ENCODE measurements around the gene OTX2. TPM values are rescaled to one million over a fixed set of nuclear protein-coding genes. Genes with fewer than 3 reads are reported as not detected.

OTX2 gene
- total RNA-seq, 1 experiment from 2014 or later: not detected

DNA sequence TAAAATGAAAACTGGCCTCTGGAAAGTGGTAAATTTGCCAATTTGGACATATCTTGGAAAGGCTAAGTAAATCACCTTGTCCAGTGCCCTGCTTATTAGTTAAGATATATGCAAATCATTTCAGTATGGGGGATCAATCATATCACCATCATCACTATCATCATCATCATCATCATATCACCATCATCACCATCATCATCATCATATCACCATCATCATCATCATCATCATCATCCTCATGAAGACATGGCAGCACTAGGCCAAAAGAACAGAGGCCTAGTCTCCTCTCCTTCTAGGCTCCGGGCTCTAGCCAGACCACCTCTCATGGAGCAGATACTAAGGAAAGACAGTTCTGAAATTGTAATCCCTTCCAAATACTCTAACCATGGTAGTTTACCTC, 20.3 kb downstream of the OTX2 start:
- Histone ChIP-seq H3K9me2 (ENCODE audit: insufficient read depth) (no peaks in the 10 kb centered on the region), H3K27me3 (ENCODE audit: insufficient read depth, low read length) (peaks cover 14% of the 10 kb centered on the region), H3K4me3 (replicated peaks in 1 of 2; ENCODE audit: low read depth in 1 of 2, low read length in 2 of 2) (no peak overlapping the region), H3K4me2 (ENCODE audit: low read length) (no peak overlapping the region), H3K27ac (ENCODE audit: low read depth, low read length) (no peak overlapping the region), H2AFZ (ENCODE audit: low read depth, low read length, poor library complexity, severe bottlenecking) (no peak overlapping the region), H3K9ac (ENCODE audit: low read length) (no peak overlapping the region), H3K79me2 (ENCODE audit: insufficient read depth, low read length) (no peaks in the 10 kb centered on the region), H3K36me3 (ENCODE audit: control insufficient read depth in 1 of 2, insufficient read depth in 2 of 2, low read length in 2 of 2) (no peaks in the 10 kb centered on the region), H3K4me1 (ENCODE audit: control insufficient read depth in 1 of 2, insufficient read depth in 2 of 2, low read length in 2 of 2) (no peaks in the 10 kb centered on the region), H3K9me3 (ENCODE audit: control insufficient read depth in 1 of 2, insufficient read depth in 1 of 2, low read depth in 1 of 2, low read length in 2 of 2) (no peaks in the 10 kb centered on the region), H4K20me1 (ENCODE audit: insufficient read depth) (no peaks in the 10 kb centered on the region)
- ChIA-PET RAD21 (ENCODE audit: low non-redundant PET in 1 of 2, low total read pairs in 2 of 2, uncharacterized antibody in 2 of 2, unreplicated experiment in 2 of 2) (no interaction called here), CTCF (no interaction called here), POLR2A (no interaction called here)
- no peak for TF ChIP-seq POLR2A (IDR thresholded peaks at IDR 0.05; ENCODE audit: borderline replicate concordance, extremely low read depth, insufficient read depth, insufficient read length)
- TF ChIP-seq SRF (IDR thresholded peaks at IDR 0.05; ENCODE audit: low read depth): no peak
- no peak for TF ChIP-seq ELF1 (IDR thresholded peaks at IDR 0.05; ENCODE audit: borderline replicate concordance, low read depth)
- TF ChIP-seq, protein P1, sequence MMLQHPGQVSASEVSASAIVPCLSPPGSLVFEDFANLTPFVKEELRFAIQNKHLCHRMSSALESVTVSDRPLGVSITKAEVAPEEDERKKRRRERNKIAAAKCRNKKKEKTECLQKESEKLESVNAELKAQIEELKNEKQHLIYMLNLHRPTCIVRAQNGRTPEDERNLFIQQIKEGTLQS (IDR thresholded peaks at IDR 0.05): no peak
- no peak for TF ChIP-seq RAD21 (IDR thresholded peaks at IDR 0.05; ENCODE audit: low read depth)
- no peak for TF ChIP-seq POLR2AphosphoS5 (IDR thresholded peaks at IDR 0.05; ENCODE audit: low read depth, low read length)
- TF ChIP-seq CBX3 (IDR thresholded peaks at IDR 0.05; ENCODE audit: low read depth): no peak
- TF ChIP-seq, protein P2, sequence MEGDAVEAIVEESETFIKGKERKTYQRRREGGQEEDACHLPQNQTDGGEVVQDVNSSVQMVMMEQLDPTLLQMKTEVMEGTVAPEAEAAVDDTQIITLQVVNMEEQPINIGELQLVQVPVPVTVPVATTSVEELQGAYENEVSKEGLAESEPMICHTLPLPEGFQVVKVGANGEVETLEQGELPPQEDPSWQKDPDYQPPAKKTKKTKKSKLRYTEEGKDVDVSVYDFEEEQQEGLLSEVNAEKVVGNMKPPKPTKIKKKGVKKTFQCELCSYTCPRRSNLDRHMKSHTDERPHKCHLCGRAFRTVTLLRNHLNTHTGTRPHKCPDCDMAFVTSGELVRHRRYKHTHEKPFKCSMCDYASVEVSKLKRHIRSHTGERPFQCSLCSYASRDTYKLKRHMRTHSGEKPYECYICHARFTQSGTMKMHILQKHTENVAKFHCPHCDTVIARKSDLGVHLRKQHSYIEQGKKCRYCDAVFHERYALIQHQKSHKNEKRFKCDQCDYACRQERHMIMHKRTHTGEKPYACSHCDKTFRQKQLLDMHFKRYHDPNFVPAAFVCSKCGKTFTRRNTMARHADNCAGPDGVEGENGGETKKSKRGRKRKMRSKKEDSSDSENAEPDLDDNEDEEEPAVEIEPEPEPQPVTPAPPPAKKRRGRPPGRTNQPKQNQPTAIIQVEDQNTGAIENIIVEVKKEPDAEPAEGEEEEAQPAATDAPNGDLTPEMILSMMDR (IDR thresholded peaks at IDR 0.05 in 2 of 3, conservative IDR thresholded peaks at IDR 0.05 in 1 of 3; ENCODE audit: borderline replicate concordance in 1 of 3, insufficient read depth in 1 of 3, low read depth in 2 of 3, low read length in 2 of 3): no peak
- TF ChIP-seq ZFX (IDR thresholded peaks at IDR 0.05): no peak
- no peak for TF ChIP-seq SP1 (IDR thresholded peaks at IDR 0.05; ENCODE audit: low read depth)
- TF ChIP-seq, protein P3, sequence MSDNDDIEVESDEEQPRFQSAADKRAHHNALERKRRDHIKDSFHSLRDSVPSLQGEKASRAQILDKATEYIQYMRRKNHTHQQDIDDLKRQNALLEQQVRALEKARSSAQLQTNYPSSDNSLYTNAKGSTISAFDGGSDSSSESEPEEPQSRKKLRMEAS (IDR thresholded peaks at IDR 0.05): no peak
- no peak for TF ChIP-seq SIN3A (IDR thresholded peaks at IDR 0.05; ENCODE audit: low read depth)
- TF ChIP-seq, protein P4, sequence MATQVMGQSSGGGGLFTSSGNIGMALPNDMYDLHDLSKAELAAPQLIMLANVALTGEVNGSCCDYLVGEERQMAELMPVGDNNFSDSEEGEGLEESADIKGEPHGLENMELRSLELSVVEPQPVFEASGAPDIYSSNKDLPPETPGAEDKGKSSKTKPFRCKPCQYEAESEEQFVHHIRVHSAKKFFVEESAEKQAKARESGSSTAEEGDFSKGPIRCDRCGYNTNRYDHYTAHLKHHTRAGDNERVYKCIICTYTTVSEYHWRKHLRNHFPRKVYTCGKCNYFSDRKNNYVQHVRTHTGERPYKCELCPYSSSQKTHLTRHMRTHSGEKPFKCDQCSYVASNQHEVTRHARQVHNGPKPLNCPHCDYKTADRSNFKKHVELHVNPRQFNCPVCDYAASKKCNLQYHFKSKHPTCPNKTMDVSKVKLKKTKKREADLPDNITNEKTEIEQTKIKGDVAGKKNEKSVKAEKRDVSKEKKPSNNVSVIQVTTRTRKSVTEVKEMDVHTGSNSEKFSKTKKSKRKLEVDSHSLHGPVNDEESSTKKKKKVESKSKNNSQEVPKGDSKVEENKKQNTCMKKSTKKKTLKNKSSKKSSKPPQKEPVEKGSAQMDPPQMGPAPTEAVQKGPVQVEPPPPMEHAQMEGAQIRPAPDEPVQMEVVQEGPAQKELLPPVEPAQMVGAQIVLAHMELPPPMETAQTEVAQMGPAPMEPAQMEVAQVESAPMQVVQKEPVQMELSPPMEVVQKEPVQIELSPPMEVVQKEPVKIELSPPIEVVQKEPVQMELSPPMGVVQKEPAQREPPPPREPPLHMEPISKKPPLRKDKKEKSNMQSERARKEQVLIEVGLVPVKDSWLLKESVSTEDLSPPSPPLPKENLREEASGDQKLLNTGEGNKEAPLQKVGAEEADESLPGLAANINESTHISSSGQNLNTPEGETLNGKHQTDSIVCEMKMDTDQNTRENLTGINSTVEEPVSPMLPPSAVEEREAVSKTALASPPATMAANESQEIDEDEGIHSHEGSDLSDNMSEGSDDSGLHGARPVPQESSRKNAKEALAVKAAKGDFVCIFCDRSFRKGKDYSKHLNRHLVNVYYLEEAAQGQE (IDR thresholded peaks at IDR 0.05; ENCODE audit: low read depth): no peak
- TF ChIP-seq JUND (IDR thresholded peaks at IDR 0.05): no peak
- no peak for TF ChIP-seq CEBPB (IDR thresholded peaks at IDR 0.05; ENCODE audit: low read depth)
- TF ChIP-seq, protein P5, sequence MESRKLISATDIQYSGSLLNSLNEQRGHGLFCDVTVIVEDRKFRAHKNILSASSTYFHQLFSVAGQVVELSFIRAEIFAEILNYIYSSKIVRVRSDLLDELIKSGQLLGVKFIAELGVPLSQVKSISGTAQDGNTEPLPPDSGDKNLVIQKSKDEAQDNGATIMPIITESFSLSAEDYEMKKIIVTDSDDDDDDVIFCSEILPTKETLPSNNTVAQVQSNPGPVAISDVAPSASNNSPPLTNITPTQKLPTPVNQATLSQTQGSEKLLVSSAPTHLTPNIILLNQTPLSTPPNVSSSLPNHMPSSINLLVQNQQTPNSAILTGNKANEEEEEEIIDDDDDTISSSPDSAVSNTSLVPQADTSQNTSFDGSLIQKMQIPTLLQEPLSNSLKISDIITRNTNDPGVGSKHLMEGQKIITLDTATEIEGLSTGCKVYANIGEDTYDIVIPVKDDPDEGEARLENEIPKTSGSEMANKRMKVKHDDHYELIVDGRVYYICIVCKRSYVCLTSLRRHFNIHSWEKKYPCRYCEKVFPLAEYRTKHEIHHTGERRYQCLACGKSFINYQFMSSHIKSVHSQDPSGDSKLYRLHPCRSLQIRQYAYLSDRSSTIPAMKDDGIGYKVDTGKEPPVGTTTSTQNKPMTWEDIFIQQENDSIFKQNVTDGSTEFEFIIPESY (IDR thresholded peaks at IDR 0.05; ENCODE audit: extremely low read depth, insufficient replicate concordance, low read length): no peak
- no peak for TF ChIP-seq ZNF274 (IDR thresholded peaks at IDR 0.05; ENCODE audit: low read depth, low read length)
- TF ChIP-seq EZH2 (IDR thresholded peaks at IDR 0.05): no peak
- TF ChIP-seq FOSL1 (IDR thresholded peaks at IDR 0.05; ENCODE audit: low read depth): no peak
- TF ChIP-seq EZH2phosphoT487 (IDR thresholded peaks at IDR 0.05; ENCODE audit: borderline replicate concordance): no peak
- no TSS peak for BruUV-seq (replicated peaks)
- DNase-seq (ENCODE audit: low read depth, low spot score): no peak
- ATAC-seq: no peak
- intact Hi-C loops (cut with micrococcal nuclease): no loop called here
